ENCODE measurements around the gene RNF31.

DNA sequence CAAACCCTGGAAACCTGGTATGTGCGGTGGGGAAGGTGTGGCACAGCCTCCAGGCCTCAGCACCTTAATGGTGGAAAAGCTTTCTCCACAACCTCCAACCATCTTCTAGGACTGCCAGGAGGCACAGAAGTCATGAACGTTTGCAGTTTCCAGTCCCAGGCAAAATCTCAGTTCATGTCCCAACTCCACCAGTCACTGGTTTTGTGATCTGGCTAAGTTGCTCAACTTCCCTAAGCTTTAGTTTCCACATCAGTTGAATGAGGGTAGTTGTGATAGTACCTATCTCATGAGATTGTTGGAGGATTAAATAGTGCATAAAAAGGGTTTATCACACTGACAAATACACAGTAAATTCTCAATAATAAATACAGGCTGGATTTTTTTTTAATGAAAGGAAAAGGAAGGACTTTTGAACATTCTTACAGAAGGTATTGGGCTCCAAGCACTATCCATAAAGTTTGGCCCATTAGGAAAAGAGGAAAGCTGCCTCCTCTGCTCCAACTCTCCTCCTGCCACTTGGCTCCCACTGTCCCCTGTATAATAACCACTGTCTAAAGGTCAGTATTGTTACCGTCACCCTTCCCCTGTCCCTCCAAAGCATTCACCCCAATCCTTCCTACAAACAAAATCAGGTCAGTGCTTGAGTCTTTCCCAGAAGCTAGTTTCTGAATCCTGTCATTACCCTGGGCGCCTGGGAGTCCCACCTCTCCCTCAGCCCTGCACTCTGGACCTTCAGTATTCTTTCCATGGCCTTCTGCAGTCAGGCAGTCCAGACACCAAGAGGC, 46.9 kb upstream of the RNF31 start:
- TF ChIP-seq, protein P1, sequence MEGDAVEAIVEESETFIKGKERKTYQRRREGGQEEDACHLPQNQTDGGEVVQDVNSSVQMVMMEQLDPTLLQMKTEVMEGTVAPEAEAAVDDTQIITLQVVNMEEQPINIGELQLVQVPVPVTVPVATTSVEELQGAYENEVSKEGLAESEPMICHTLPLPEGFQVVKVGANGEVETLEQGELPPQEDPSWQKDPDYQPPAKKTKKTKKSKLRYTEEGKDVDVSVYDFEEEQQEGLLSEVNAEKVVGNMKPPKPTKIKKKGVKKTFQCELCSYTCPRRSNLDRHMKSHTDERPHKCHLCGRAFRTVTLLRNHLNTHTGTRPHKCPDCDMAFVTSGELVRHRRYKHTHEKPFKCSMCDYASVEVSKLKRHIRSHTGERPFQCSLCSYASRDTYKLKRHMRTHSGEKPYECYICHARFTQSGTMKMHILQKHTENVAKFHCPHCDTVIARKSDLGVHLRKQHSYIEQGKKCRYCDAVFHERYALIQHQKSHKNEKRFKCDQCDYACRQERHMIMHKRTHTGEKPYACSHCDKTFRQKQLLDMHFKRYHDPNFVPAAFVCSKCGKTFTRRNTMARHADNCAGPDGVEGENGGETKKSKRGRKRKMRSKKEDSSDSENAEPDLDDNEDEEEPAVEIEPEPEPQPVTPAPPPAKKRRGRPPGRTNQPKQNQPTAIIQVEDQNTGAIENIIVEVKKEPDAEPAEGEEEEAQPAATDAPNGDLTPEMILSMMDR (IDR thresholded peaks at IDR 0.05; ENCODE audit: insufficient read depth, low read length) = no peak
- TF ChIP-seq POLR2AphosphoS5 (IDR thresholded peaks at IDR 0.05; ENCODE audit: low read depth) = no peak
- TF ChIP-seq, protein P2, sequence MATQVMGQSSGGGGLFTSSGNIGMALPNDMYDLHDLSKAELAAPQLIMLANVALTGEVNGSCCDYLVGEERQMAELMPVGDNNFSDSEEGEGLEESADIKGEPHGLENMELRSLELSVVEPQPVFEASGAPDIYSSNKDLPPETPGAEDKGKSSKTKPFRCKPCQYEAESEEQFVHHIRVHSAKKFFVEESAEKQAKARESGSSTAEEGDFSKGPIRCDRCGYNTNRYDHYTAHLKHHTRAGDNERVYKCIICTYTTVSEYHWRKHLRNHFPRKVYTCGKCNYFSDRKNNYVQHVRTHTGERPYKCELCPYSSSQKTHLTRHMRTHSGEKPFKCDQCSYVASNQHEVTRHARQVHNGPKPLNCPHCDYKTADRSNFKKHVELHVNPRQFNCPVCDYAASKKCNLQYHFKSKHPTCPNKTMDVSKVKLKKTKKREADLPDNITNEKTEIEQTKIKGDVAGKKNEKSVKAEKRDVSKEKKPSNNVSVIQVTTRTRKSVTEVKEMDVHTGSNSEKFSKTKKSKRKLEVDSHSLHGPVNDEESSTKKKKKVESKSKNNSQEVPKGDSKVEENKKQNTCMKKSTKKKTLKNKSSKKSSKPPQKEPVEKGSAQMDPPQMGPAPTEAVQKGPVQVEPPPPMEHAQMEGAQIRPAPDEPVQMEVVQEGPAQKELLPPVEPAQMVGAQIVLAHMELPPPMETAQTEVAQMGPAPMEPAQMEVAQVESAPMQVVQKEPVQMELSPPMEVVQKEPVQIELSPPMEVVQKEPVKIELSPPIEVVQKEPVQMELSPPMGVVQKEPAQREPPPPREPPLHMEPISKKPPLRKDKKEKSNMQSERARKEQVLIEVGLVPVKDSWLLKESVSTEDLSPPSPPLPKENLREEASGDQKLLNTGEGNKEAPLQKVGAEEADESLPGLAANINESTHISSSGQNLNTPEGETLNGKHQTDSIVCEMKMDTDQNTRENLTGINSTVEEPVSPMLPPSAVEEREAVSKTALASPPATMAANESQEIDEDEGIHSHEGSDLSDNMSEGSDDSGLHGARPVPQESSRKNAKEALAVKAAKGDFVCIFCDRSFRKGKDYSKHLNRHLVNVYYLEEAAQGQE (IDR thresholded peaks at IDR 0.05; ENCODE audit: insufficient replicate concordance, low read depth) = no peak

All from HL-60 (cell line).